H1 (cell line): ENCODE measurements around the gene IL32. TPM values are rescaled to one million over a fixed set of nuclear protein-coding genes. Genes with fewer than 3 reads are reported as not detected.

Experiments used
- CEBPB ChIP-seq: IDR thresholded peaks from 2 replicates; pipeline ENCODE4 v1.6.1; 2012; ENCODE audit warnings: low read depth, low read length
- polyA plus RNA-seq, 7 experiments: library from polyadenylated mRNA; depleted of rRNA in 3 of 7; stranded (reverse) in 5 of 7; unstranded in 2 of 7; fragments of >200 nt in 5 of 7; fragments of 200-250 nt in 2 of 7; gene quantifications; 1 replicate in 5 of 7; 2 replicates in 1 of 7; 4 replicates in 1 of 7; pipeline versions ENCODE4 v1.2.1 to v1.2.3, GENCODE V29; 2011 to 2013; ENCODE audit warnings: missing spikeins in 2 of 7, mixed read lengths in 2 of 7
- total RNA-seq: library from RNA; stranded (reverse); fragmentation: NEBNext Ultra II Directional; extraction: Animal tissue kit (Norgen Biotek cat#: 25700); gene quantifications from 2 replicates; pipeline ENCODE4 v1.2.1, GENCODE V29; 2021

IL32 gene
- total and polyA plus RNA-seq, 2 of the 8 experiments (the other 6 are each of a cell fraction or from before 2014, with no cell fraction given), result 2.7 to 5.0 TPM

DNA sequence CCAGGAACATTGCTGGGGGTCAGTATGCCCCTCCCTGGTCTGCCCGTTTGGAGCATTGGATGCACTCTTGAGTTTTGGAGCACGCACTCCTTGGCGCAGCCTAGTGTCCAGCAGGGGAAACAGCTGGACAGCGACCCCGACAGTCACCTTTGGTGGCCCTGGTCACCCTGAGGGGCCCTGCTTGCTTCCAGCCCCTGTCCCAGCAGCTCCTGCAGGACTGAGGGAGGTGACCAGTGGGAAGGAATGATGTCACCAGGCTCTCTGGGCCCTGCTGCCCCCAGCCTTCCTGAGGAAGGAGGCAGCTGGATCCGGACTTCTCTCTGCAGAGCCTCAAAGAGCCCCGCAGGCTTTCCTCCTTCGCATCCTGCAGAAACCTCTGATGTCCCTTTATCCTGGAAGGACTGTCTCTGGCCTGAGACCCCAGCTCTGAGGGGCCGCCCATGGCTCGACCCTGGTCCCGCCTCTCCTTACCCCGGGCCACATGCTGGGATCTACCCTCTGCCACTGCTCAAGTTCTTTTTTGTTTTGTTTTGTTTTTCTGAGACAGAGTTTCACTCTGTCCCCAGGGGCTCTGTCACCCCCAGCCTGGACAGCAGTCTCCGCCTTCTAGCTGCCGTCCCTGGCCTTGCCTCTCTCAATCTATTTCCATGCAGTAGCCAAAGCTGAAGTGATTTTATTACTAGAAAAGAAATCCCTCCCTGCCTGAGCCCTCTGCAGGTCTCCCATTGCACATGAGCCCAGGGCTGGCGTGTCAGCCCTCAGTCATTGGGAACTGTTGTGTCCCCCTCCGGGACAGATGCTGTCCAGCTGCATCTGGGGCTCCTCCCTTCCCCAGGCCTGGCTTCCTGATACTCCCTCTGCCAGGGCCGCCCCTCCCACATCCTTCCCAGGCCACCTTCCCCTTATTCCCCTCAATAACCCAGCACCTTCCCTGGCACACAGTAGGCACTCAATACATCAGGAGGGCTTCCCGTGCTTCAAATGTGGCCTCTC is 22.1 kb downstream of the IL32 start (continued):
- TF ChIP-seq CEBPB, result no peak
